HFF-Myc (cell line): ENCODE data around the gene PRIM1.

Experiments
- DNase-seq: peaks from one replicate; pipeline ENCODE4 v3.0.0-alpha.2; 2011; ENCODE audit warnings: low read depth; ENCODE audit errors: extremely low read depth
- H3K4me3 ChIP-seq: replicated peaks from 2 replicates; pipeline ENCODE4 v1.5.1; 2011; ENCODE audit warnings: low read depth, mild to moderate bottlenecking, control low read depth, low read length
- TF ChIP-seq, protein P1 (sequence below): IDR thresholded peaks from 2 replicates; pipeline ENCODE4 v1.5.1; 2012; ENCODE audit warnings: mild to moderate bottlenecking, low read depth, low read length, control low read depth; ENCODE audit errors: missing control alignments

The PRIM1 gene

DNA sequence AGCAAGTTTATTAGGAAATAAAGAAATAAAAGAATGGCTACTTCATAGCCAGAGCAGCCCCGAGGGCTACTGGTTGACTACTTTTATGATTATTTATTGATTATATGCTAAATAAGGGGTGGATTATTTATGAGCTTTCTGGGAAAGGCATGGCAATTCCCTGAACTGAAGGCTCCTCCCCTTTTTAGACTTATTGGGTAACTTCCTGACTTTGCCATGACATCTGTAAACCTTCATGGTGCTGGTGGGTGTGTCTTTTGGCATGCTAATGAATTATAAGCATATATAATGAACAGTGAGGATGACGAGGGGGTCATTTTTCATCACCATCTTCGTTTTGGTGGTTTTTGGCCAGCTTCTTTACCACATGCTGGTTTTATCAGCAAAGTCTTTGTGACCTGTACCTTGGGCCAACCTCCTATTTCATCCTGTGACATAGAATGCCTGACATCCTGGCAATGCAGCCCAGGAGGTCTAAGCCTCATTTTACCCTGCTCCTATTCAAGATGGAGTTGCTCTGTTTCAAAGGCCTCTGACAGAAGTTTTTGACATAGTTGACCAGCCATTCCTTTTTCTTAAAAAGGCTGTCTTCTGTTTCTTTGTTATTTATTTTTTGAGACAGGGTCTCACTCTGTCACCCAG, 53.0 kb downstream of the PRIM1 start:
- H3K4me3 ChIP-seq, result no peak overlapping the region
- DNase-seq, result no peak
- TF ChIP-seq, protein P1, sequence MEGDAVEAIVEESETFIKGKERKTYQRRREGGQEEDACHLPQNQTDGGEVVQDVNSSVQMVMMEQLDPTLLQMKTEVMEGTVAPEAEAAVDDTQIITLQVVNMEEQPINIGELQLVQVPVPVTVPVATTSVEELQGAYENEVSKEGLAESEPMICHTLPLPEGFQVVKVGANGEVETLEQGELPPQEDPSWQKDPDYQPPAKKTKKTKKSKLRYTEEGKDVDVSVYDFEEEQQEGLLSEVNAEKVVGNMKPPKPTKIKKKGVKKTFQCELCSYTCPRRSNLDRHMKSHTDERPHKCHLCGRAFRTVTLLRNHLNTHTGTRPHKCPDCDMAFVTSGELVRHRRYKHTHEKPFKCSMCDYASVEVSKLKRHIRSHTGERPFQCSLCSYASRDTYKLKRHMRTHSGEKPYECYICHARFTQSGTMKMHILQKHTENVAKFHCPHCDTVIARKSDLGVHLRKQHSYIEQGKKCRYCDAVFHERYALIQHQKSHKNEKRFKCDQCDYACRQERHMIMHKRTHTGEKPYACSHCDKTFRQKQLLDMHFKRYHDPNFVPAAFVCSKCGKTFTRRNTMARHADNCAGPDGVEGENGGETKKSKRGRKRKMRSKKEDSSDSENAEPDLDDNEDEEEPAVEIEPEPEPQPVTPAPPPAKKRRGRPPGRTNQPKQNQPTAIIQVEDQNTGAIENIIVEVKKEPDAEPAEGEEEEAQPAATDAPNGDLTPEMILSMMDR, result no peak

DNA sequence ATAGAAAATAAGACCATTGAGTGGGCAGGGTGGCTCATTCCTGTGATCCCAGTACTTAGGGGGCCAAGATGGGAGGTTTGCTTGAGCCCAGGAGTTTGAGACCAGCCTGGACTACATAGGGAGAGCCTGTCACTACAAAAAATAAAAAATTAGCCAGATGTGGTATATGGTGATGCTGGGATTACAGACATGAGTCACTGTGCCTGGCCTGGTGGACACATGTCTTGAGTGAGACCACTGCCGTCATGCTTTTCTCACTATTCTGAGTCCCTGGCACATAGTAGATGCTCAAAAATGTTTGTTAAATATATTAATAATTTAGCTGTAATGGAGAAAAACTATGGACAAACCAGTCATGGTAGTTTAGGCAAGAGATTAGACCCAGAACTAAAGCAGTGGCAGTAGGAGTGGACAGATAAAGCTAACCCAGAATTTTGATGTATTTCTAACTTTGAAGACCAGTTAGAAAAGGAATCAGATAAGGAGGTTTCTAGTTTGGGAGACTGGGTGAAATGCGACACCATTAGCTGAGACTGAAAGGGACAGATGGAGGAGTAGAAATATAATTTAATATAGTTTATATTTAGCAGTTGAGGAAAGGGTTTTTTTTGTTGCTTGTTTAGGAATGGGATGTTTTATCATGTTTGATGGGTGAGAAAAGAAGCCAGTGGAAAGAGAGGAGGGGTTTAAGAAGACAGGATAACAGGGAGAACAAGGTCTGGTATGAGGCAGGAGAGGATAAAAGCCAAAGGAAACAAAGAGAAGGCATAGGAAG, 56.6 kb downstream of the PRIM1 start:
- no peak overlapping the region for H3K4me3 ChIP-seq
- TF ChIP-seq, protein P1, result no peak
- DNase-seq, result peak; percentile 48

DNA sequence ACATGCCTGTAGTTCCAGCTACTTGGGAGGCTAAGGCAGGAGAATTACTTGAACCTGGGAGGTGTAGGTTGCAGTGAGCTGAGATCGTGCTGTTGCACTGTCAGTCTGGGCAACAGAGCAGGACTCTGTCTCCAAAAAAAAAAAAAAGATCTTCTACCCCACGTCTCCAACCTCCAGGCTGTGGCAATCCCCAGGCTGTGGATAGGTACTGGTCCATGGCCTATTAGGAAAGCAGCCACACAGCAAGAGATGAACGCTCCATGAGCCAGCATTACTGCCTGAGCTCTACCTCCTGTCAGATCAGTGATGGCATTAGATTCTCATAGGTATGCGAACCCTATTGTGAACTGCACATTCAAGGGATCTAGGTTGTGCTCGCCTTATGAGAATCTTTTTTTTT, 58.0 kb downstream of the PRIM1 start:
- DNase-seq, result no peak
- TF ChIP-seq, protein P1, result no peak

GRCh38 chr12:56688846-56689109, 63.3 kb downstream of the PRIM1 start:
- peak overlapping the region; percentile 97 for H3K4me3 ChIP-seq
- TF ChIP-seq, protein P1, result no peak
- DNase-seq, result no peak

More for the DNA sequence above, 58.0 kb downstream of the PRIM1 start:
- H3K4me3 ChIP-seq, result no peak overlapping the region

GRCh38 chr12:56688129-56688845, 63.8 kb downstream of the PRIM1 start, which contains the start of gene PTGES3:
Gene PTGES3, minus strand, starts transcription at chr12:56688284. Its CDS starts 285 bp downstream, at chr12:56687999.
- H3K4me3 ChIP-seq, result peak within 1 kb of the TSS; percentile 97
- DNase-seq, result peak; percentile 90
- TF ChIP-seq, protein P1, result no peak

DNA sequence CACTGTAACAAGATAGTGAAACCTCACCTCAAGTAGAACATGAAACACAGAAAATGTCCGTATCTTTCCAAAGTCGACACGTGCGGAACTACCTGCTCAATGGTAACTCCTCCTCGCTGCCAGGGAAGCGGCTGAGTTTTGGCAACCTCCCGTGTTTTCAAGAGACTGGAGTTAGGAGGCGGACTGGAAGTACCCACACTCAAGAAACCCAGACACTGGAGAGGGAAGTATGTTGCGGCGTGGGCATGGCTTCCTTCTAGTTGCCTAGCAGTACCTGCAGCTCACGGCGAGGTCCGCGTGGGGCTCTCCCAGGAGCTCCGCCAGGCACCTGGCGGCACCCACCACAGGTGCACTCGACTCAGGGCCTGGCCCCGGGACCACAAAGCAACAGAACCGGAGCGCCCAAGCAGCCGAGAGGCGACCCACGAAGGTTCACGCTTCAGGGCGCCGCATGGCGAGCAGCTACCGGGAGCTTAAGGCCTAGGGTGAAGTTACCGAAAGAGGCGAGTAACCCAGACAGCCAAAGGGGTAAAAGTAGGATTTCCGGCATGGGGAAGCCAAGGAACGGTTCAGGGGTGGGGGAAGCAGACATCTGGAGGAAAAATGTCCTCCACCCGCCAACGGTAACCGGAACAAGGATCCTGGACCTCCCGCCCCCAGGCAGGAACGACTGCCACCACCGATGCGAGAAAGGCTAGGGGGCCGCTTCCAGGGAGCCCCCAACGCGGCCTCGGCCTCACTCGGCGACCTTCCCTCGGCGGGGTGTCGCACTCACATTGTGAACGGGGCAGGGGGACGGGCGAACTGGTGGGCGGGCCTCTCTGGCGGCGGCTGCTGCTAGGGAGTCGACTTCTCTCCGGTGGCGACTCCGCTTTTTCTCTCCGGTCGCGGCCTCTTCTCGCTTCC, 64.6 kb downstream of the PRIM1 start:
- H3K4me3 ChIP-seq, result peak overlapping the region; percentile 97
- TF ChIP-seq, protein P1, result no peak
- no peak for DNase-seq
